OCI-LY7 (cell line): ENCODE data around the gene ZNF438. TPM values are rescaled to one million over a fixed set of nuclear protein-coding genes. Genes with fewer than 3 reads are reported as not detected.

Source experiments
- BruUV-seq: library from RNA; stranded (reverse); fragments of 400-500 nt; replicated peaks from 2 replicates; lab custom pipeline; 2021; lab: Mats Ljungman, UMichigan
- CTCF ChIA-PET: fragments of 300-600 bp; sonication (Branson Sonifier 250); formaldehyde crosslinking; loops from one replicate; lab custom pipeline; 2022; ENCODE audit warnings: antibody characterized with exemption; ENCODE audit not compliant: unreplicated experiment; lab: Charles Lee
- POLR2A ChIA-PET: fragments of 300-600 bp; sonication (Branson Sonifier 250); formaldehyde crosslinking; loops from one replicate; lab custom pipeline; 2022; ENCODE audit warnings: antibody characterized with exemption; lab: Charles Lee
- DNase-seq: peaks from one replicate; pipeline ENCODE4 v3.0.0-alpha.2; 2015; ENCODE audit warnings: low spot score
- H2AFZ ChIP-seq: fragments of 200-600 bp; sonication (generic), shearing (Covaris generic); 2 replicates; pipeline ENCODE4 v1.6.1; 2014; ENCODE audit warnings: mild to moderate bottlenecking, antibody characterized with exemption, low read length, moderate library complexity
- H3K27ac ChIP-seq: fragments of 200-600 bp; sonication (generic); 2 replicates; pipeline ENCODE4 v1.5.1; 2014; ENCODE audit warnings: mixed run types, low read depth, mild to moderate bottlenecking, moderate library complexity, low read length, inconsistent platforms; ENCODE audit not compliant: poor library complexity, severe bottlenecking
- H3K36me3 ChIP-seq: fragments of 200-600 bp; sonication (generic); 2 replicates; pipeline ENCODE4 v1.6.1; 2014; ENCODE audit warnings: mild to moderate bottlenecking, antibody characterized with exemption, low read length, moderate library complexity, mixed read lengths; ENCODE audit not compliant: insufficient read depth
- H3K4me1 ChIP-seq: fragments of 200-600 bp; sonication (generic); 2 replicates; pipeline ENCODE4 v1.5.1; 2014; ENCODE audit warnings: mild to moderate bottlenecking, low read length; ENCODE audit not compliant: insufficient read depth, poor library complexity, severe bottlenecking
- H3K4me2 ChIP-seq: fragments of 200-600 bp; sonication (generic); 2 replicates; pipeline ENCODE4 v1.6.1; 2014; ENCODE audit warnings: mild to moderate bottlenecking, low read length
- H3K4me3 ChIP-seq: fragments of 200-600 bp; sonication (generic); 2 replicates; pipeline ENCODE4 v1.5.1; 2014; ENCODE audit warnings: mild to moderate bottlenecking, low read depth, low read length; ENCODE audit not compliant: poor library complexity, severe bottlenecking
- H3K79me2 ChIP-seq: fragments of 200-600 bp; sonication (generic); 2 replicates; pipeline ENCODE4 v1.6.1; 2016; ENCODE audit warnings: low read depth, mild to moderate bottlenecking, low read length, moderate library complexity, mixed read lengths; ENCODE audit not compliant: insufficient read depth
- H3K9me2 ChIP-seq: fragments of 200-600 bp; sonication (generic); 2 replicates; pipeline ENCODE4 v1.6.1; 2016; ENCODE audit warnings: mild to moderate bottlenecking, low read length, mixed read lengths; ENCODE audit not compliant: insufficient read depth
- H3K9me3 ChIP-seq: fragments of 200-600 bp; sonication (generic); 2 replicates; pipeline ENCODE4 v1.6.1; 2014; ENCODE audit warnings: mild to moderate bottlenecking, mixed run types, low read length, mixed read lengths
- H4K20me1 ChIP-seq: fragments of 200-600 bp; sonication (generic); 2 replicates; pipeline ENCODE4 v1.6.1; 2014; ENCODE audit warnings: mild to moderate bottlenecking, antibody characterized with exemption, low read length, moderate library complexity, mixed read lengths; ENCODE audit not compliant: insufficient read depth
- EZH2phosphoT487 ChIP-seq: fragments of 200-600 bp; sonication (generic); IDR thresholded peaks from 2 replicates; pipeline ENCODE4 v1.6.1; 2018; ENCODE audit warnings: low read depth, borderline replicate concordance, mild to moderate bottlenecking, mixed run types, antibody characterized with exemption, low read length, moderate library complexity, mixed read lengths
- intact Hi-C: fragments of 100-400 bp; cut with micrococcal nuclease; formaldehyde crosslinking; loops from one replicate; pipeline ENCODE4 v1.10.0; 2022; ENCODE audit not compliant: unreplicated experiment
- total RNA-seq, 2 experiments: library from RNA; depleted of rRNA in 1 of 2; stranded (reverse); fragments of >200 nt in 1 of 2; shearing (Covaris generic) in 1 of 2; gene quantifications; 2 replicates each; pipeline ENCODE4 v1.2.3, GENCODE V29; 2014 to 2022
- TF ChIP-seq, protein P1 (sequence below): fragments of 200-600 bp; sonication (generic); conservative IDR thresholded peaks from 2 replicates; pipeline ENCODE4 v1.5.1; 2014; ENCODE audit warnings: mild to moderate bottlenecking, antibody characterized with exemption, low read length, moderate library complexity, mixed read lengths

Gene ZNF438
- total RNA-seq, 2 experiments from 2014 or later, result 2.0 to 2.5 TPM

DNA sequence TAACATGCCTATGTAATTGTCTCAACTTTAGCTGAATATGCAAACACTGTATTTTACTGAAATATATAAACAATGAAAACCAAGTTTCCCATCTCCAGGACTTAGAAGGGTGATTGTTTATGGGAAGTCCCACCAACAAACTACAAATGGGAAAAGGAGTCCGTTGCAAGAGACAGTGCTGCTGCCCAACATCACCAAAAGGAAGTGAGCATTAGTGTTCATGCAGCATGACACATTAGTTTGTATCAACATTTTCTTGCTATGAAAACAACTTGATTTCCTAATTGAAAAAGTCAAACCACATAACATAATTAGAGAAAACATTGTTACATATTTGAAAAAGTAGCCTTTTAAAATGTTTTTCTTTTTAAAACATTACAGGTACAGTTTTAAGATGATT is 138.5 kb downstream of the ZNF438 start:
- no peaks in the 10 kb centered on the region for H4K20me1 ChIP-seq
- POLR2A ChIA-PET, result interaction anchor here (1.7 kb wide), 1 partner anchor 10 kb away, joined by 5 read pairs; no protein-coding TSS in a partner anchor
- H3K4me2 ChIP-seq, result no peak overlapping the region
- H2AFZ ChIP-seq, result no peak overlapping the region
- no peak for DNase-seq
- H3K27ac ChIP-seq, result no peak overlapping the region
- CTCF ChIA-PET, result no interaction called here
- no peaks in the 10 kb centered on the region for H3K4me1 ChIP-seq
- TF ChIP-seq, protein P1, sequence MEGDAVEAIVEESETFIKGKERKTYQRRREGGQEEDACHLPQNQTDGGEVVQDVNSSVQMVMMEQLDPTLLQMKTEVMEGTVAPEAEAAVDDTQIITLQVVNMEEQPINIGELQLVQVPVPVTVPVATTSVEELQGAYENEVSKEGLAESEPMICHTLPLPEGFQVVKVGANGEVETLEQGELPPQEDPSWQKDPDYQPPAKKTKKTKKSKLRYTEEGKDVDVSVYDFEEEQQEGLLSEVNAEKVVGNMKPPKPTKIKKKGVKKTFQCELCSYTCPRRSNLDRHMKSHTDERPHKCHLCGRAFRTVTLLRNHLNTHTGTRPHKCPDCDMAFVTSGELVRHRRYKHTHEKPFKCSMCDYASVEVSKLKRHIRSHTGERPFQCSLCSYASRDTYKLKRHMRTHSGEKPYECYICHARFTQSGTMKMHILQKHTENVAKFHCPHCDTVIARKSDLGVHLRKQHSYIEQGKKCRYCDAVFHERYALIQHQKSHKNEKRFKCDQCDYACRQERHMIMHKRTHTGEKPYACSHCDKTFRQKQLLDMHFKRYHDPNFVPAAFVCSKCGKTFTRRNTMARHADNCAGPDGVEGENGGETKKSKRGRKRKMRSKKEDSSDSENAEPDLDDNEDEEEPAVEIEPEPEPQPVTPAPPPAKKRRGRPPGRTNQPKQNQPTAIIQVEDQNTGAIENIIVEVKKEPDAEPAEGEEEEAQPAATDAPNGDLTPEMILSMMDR, result no peak
- no peak for TF ChIP-seq EZH2phosphoT487
- no peaks in the 10 kb centered on the region for H3K36me3 ChIP-seq
- no TSS peak for BruUV-seq
- no peaks in the 10 kb centered on the region for H3K9me2 ChIP-seq
- intact Hi-C loops, result no loop called here
- no peak overlapping the region for H3K4me3 ChIP-seq
- H3K9me3 ChIP-seq, result no peaks in the 10 kb centered on the region
- H3K79me2 ChIP-seq, result no peaks in the 10 kb centered on the region

DNA sequence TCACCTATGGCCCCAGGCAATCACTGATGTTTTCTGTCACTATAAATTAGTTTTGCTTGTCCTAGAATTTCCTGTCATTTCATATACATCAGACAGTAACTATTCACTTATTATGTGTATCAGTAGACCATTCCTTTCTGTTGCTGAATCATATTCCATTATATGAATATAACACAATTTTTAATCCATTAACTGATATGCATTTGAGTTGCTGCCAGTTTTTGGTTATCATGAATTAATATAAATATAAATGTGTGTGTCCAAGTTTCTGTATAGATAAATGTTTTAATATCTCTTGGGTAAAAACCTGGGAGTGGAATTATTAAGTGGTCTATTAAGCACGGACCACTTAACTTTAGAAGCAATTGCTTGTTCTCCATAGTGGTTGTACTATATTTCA is 143.8 kb downstream of the ZNF438 start:
- H3K79me2 ChIP-seq, result no peaks in the 10 kb centered on the region
- no peaks in the 10 kb centered on the region for H3K9me2 ChIP-seq
- no peak overlapping the region for H3K4me3 ChIP-seq
- ChIA-PET CTCF (no interaction called here), POLR2A (interaction anchor here (0.7 kb wide), 1 partner anchor 297 kb away, joined by 3 read pairs; no protein-coding TSS in a partner anchor)
- H3K4me1 ChIP-seq, result no peaks in the 10 kb centered on the region
- H3K9me3 ChIP-seq, result no peaks in the 10 kb centered on the region
- no peak for TF ChIP-seq EZH2phosphoT487
- TF ChIP-seq, protein P1, result no peak
- H3K36me3 ChIP-seq, result no peaks in the 10 kb centered on the region
- no peak overlapping the region for H3K4me2 ChIP-seq
- intact Hi-C loops, result no loop called here
- no TSS peak for BruUV-seq
- H2AFZ ChIP-seq, result no peak overlapping the region
- no peak overlapping the region for H3K27ac ChIP-seq
- DNase-seq, result no peak
- no peaks in the 10 kb centered on the region for H4K20me1 ChIP-seq

DNA sequence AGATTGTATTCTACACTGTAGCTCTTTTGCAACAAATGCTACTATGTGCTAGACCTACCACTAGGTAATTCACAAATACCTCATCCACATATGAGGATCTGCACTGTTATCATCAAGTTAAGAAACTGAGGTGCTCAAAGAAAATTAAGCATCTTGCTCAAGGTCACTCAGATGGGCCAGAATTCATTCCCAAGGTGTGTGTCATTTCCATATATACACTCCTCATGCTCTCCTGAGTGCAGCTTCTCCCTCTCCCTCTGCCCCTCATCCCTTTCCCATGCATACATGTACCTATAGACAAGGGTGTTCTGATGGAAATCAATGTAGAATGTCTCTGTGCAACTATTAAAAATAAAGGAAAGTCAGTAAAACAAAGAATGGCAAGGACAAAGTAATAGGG is 146.2 kb downstream of the ZNF438 start:
- TF ChIP-seq, protein P1, result no peak
- TF ChIP-seq EZH2phosphoT487, result no peak
- no peak overlapping the region for H3K27ac ChIP-seq
- H2AFZ ChIP-seq, result no peak overlapping the region
- H3K36me3 ChIP-seq, result no peaks in the 10 kb centered on the region
- H3K4me3 ChIP-seq, result no peak overlapping the region
- ChIA-PET CTCF (no interaction called here), POLR2A (interaction anchor here (0.6 to 0.8 kb wide), 2 partner anchors 73 to 1185 kb away, joined by 3 to 4 read pairs; no protein-coding TSS in a partner anchor)
- no peaks in the 10 kb centered on the region for H3K9me3 ChIP-seq
- intact Hi-C loops, result no loop called here
- no peak overlapping the region for H3K4me2 ChIP-seq
- no peaks in the 10 kb centered on the region for H4K20me1 ChIP-seq
- no TSS peak for BruUV-seq
- no peaks in the 10 kb centered on the region for H3K9me2 ChIP-seq
- H3K79me2 ChIP-seq, result no peaks in the 10 kb centered on the region
- DNase-seq, result no peak
- no peaks in the 10 kb centered on the region for H3K4me1 ChIP-seq
